Measurements from ENCODE around the gene AGFG2. TPM values are rescaled to one million over a fixed set of nuclear protein-coding genes. Genes with fewer than 3 reads are reported as not detected.

The AGFG2 gene
- total and polyA plus RNA-seq, 2 of the 13 experiments (the other 11 are each of a cell fraction or from before 2014, with no cell fraction given): 125 to 132 TPM

- TF ChIP-seq AFF4 (CRISPR knock-in tag; IDR thresholded peaks at IDR 0.05): 0 out of 2 replicates have a peak, but pooled peaks have one; percentile 57
- TF ChIP-seq HNF4G (IDR thresholded peaks at IDR 0.05; ENCODE audit: borderline replicate concordance, low read depth, low read length): peak; percentile 63; the same call in 1 of the 2 replicates
- no peak; the same call in 1 of the 2 replicates for TF ChIP-seq HNF4G (CRISPR knock-in tag; IDR thresholded peaks at IDR 0.05; ENCODE audit: borderline replicate concordance, low read depth)
- no peak for TF ChIP-seq SNAPC2 (CRISPR knock-in tag; IDR thresholded peaks at IDR 0.05)
- no peak for TF ChIP-seq ZFP1 (CRISPR knock-in tag; IDR thresholded peaks at IDR 0.05)
- TF ChIP-seq PITX1 (CRISPR knock-in tag; IDR thresholded peaks at IDR 0.05): peak; percentile 37; the same call in 1 of the 2 replicates
- TF ChIP-seq KLF13 (CRISPR knock-in tag; IDR thresholded peaks at IDR 0.05): no peak
- TF ChIP-seq MTF2 (CRISPR knock-in tag; IDR thresholded peaks at IDR 0.05; ENCODE audit: borderline replicate concordance): no peak
- TF ChIP-seq ARNT (IDR thresholded peaks at IDR 0.05): no peak
- TF ChIP-seq ZNF574 (CRISPR knock-in tag; IDR thresholded peaks at IDR 0.05): 0 out of 2 replicates have a peak, but pooled peaks have one; percentile 17
- TF ChIP-seq BCL6 (CRISPR knock-in tag; IDR thresholded peaks at IDR 0.05): peak; percentile 69
- no peak for TF ChIP-seq ZNF136 (CRISPR knock-in tag; IDR thresholded peaks at IDR 0.05; ENCODE audit: low read depth)
- peak; percentile 86 for TF ChIP-seq HNF4A (CRISPR knock-in tag; IDR thresholded peaks at IDR 0.05)
- TF ChIP-seq ZNF569 (CRISPR knock-in tag; IDR thresholded peaks at IDR 0.05; ENCODE audit: borderline replicate concordance): no peak
- TF ChIP-seq ZNF160 (CRISPR knock-in tag; IDR thresholded peaks at IDR 0.05): no peak
- no peak for TF ChIP-seq ZNF138 (CRISPR knock-in tag; IDR thresholded peaks at IDR 0.05; ENCODE audit: low read depth)
- TF ChIP-seq THAP7 (CRISPR knock-in tag; IDR thresholded peaks at IDR 0.05): no peak
- no peak for TF ChIP-seq GLMP (CRISPR knock-in tag; IDR thresholded peaks at IDR 0.05; ENCODE audit: borderline replicate concordance)
- TF ChIP-seq ZSCAN31 (CRISPR knock-in tag; IDR thresholded peaks at IDR 0.05; ENCODE audit: low read depth): no peak
- TF ChIP-seq AGO1 (IDR thresholded peaks at IDR 0.05; ENCODE audit: low read depth, low read length, poor library complexity, severe bottlenecking): no peak
- TF ChIP-seq TRIM24 (CRISPR knock-in tag; IDR thresholded peaks at IDR 0.05): no peak
- no peak for TF ChIP-seq KDM2A (CRISPR knock-in tag; IDR thresholded peaks at IDR 0.05; ENCODE audit: borderline replicate concordance, low read depth)
- no peak for TF ChIP-seq HMGA1 (CRISPR knock-in tag; conservative IDR thresholded peaks at IDR 0.05)
- TF ChIP-seq HOXA9 (CRISPR knock-in tag; IDR thresholded peaks at IDR 0.05; ENCODE audit: borderline replicate concordance): no peak
Observed at GRCh38 chr7:100544386-100544785, 5.4 kb downstream of the AGFG2 start (continued).
